HFFc6 (cell line): ENCODE results near the gene TBCK. TPM values are rescaled to one million over a fixed set of nuclear protein-coding genes. Genes with fewer than 3 reads are reported as not detected.

Source experiments
- DNase-seq: peaks from one replicate; pipeline ENCODE4 v3.0.0-alpha.2; 2018
- H3K27ac Mint-ChIP-seq: 2 replicates; pipeline ENCODE4 v1.8.0; 2020; ENCODE audit warnings: mild to moderate bottlenecking, mixed read lengths
- H3K27me3 Mint-ChIP-seq: 2 replicates; pipeline ENCODE4 v1.8.0; 2021; ENCODE audit warnings: mild to moderate bottlenecking, moderate library complexity, mixed read lengths; ENCODE audit not compliant: insufficient read depth
- H3K36me3 Mint-ChIP-seq: 2 replicates; pipeline ENCODE4 v1.8.0; 2021; ENCODE audit warnings: low read depth, mixed read lengths
- H3K4me1 Mint-ChIP-seq: 2 replicates; pipeline ENCODE4 v1.8.0; 2020; ENCODE audit warnings: low read depth, mixed read lengths
- H3K4me3 Mint-ChIP-seq: 2 replicates; pipeline ENCODE4 v1.8.0; 2020; ENCODE audit warnings: mild to moderate bottlenecking, moderate library complexity, mixed read lengths
- H3K9me3 Mint-ChIP-seq: 2 replicates; pipeline ENCODE4 v1.8.0; 2020; ENCODE audit warnings: mild to moderate bottlenecking, mixed read lengths
- total RNA-seq, 6 experiments: library from RNA; stranded (reverse); fragmentation: NEBNext Ultra II Directional; extraction: Animal tissue kit (Norgen Biotek cat#: 25700); gene quantifications; 2 replicates in 1 of 6; 3 replicates in 5 of 6; pipeline ENCODE4 v1.2.3, GENCODE V29; 2021
- TF ChIP-seq, protein P1 (sequence below): fragments of 200-600 bp; sonication (generic); IDR thresholded peaks from 2 replicates; pipeline ENCODE4 v1.5.0; 2021; ENCODE audit warnings: antibody characterized with exemption, mild to moderate bottlenecking

The TBCK gene
- total RNA-seq, 6 experiments from 2014 or later: 21.4 to 37.0 (median 27.1) TPM

GRCh38 chr4:106172861-106173260, 143.1 kb downstream of the TBCK start:
- Mint-ChIP-seq H3K36me3 (0 out of 2 replicates have a peak, but pooled peaks cover 5% of the 10 kb centered on the region), H3K4me3 (no peak overlapping the region), H3K9me3 (no peaks in the 10 kb centered on the region), H3K4me1 (no peaks in the 10 kb centered on the region), H3K27me3 (no peaks in the 10 kb centered on the region), H3K27ac (no peak overlapping the region)
- TF ChIP-seq, protein P1, sequence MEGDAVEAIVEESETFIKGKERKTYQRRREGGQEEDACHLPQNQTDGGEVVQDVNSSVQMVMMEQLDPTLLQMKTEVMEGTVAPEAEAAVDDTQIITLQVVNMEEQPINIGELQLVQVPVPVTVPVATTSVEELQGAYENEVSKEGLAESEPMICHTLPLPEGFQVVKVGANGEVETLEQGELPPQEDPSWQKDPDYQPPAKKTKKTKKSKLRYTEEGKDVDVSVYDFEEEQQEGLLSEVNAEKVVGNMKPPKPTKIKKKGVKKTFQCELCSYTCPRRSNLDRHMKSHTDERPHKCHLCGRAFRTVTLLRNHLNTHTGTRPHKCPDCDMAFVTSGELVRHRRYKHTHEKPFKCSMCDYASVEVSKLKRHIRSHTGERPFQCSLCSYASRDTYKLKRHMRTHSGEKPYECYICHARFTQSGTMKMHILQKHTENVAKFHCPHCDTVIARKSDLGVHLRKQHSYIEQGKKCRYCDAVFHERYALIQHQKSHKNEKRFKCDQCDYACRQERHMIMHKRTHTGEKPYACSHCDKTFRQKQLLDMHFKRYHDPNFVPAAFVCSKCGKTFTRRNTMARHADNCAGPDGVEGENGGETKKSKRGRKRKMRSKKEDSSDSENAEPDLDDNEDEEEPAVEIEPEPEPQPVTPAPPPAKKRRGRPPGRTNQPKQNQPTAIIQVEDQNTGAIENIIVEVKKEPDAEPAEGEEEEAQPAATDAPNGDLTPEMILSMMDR: no peak
- DNase-seq: no peak

- no peak overlapping the region for H3K4me3 Mint-ChIP-seq
- TF ChIP-seq, protein P1: no peak
- H3K27ac Mint-ChIP-seq: no peak overlapping the region
- H3K4me1 Mint-ChIP-seq: no peaks in the 10 kb centered on the region
- 0 out of 2 replicates have a peak, but pooled peaks cover 3% of the 10 kb centered on the region for H3K9me3 Mint-ChIP-seq
- H3K36me3 Mint-ChIP-seq: peaks cover 24% of the 10 kb centered on the region
- no peak for DNase-seq
- H3K27me3 Mint-ChIP-seq: peaks cover 1% of the 10 kb centered on the region; the same call in 1 of the 2 replicates
These were observed 150.5 kb downstream of the TBCK start for GRCh38 chr4:106165351-106166010.

- Mint-ChIP-seq H3K4me1 (no peaks in the 10 kb centered on the region), H3K36me3 (peaks cover 19% of the 10 kb centered on the region), H3K27me3 (no peaks in the 10 kb centered on the region), H3K27ac (no peak overlapping the region), H3K4me3 (no peak overlapping the region), H3K9me3 (0 out of 2 replicates have a peak, but pooled peaks cover 3% of the 10 kb centered on the region)
- TF ChIP-seq, protein P1: no peak
- DNase-seq: no peak
These were observed 153.7 kb downstream of the TBCK start for GRCh38 chr4:106162278-106162677.

GRCh38 chr4:106160560-106160959, 155.4 kb downstream of the TBCK start:
- Mint-ChIP-seq H3K27ac (no peak overlapping the region), H3K9me3 (0 out of 2 replicates have a peak, but pooled peaks cover 3% of the 10 kb centered on the region), H3K36me3 (peaks cover 22% of the 10 kb centered on the region), H3K4me1 (no peaks in the 10 kb centered on the region), H3K4me3 (no peak overlapping the region), H3K27me3 (no peaks in the 10 kb centered on the region)
- DNase-seq: no peak
- TF ChIP-seq, protein P1: no peak

DNA sequence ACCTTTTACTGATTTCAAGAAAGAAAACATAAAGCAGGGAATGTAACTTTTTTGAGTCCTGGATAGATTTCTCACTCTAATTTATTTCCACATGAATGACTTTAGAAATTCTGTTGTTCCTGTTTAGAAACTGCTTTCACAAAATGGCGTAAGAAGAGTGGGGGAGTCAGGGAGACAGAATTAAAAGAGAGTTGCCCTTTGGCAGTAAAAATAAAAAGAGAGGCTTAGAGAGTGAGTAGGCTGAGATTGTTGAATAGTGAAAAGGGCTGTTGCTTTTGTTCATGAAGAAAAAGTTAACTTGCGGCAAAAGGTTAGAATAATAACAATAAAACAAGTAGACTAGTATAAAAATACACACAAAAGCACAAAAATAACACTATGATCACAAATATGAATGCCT, 166.1 kb downstream of the TBCK start:
- Mint-ChIP-seq H3K27me3 (no peaks in the 10 kb centered on the region; the same call in 1 of the 2 replicates), H3K4me1 (no peaks in the 10 kb centered on the region), H3K36me3 (peaks cover 28% of the 10 kb centered on the region), H3K4me3 (no peak overlapping the region), H3K27ac (no peak overlapping the region), H3K9me3 (no peaks in the 10 kb centered on the region)
- TF ChIP-seq, protein P1: no peak
- no peak for DNase-seq
